KG1 (cell line): ENCODE data around the gene HEATR3.

Source experiments
- DNase-seq: peaks from one replicate; lab custom pipeline; 2025; lab: John Stamatoyannopoulos, UW

The HEATR3 gene

GRCh38 chr16:50065624-50066481 lies at the start of gene HEATR3:
HEATR3 (plus strand) TSS chr16:50065970; CDS start chr16:50066132, 162 bp downstream.
- DNase-seq = peak; percentile 90

GRCh38 chr16:50017553-50017952 lies 48.2 kb upstream of the HEATR3 start:
- no peak for DNase-seq

- DNase-seq = no peak
These were observed 44.2 kb upstream of the HEATR3 start for GRCh38 chr16:50021544-50021943.

- no peak for DNase-seq
These were observed 42.1 kb upstream of the HEATR3 start for GRCh38 chr16:50023641-50024040.

- no peak for DNase-seq
These were observed 41.6 kb upstream of the HEATR3 start for GRCh38 chr16:50024207-50024606.

- DNase-seq = peak; percentile 92
These were observed 40.9 kb upstream of the HEATR3 start, which contains the start of gene CNEP1R1 for GRCh38 chr16:50024684-50025536. CNEP1R1 (plus strand) TSS chr16:50025225; CDS start chr16:50025316, 91 bp downstream.

- DNase-seq = no peak
These were observed 40.2 kb upstream of the HEATR3 start for GRCh38 chr16:50025537-50025931.

- DNase-seq = no peak
These were observed 37.9 kb upstream of the HEATR3 start for GRCh38 chr16:50027829-50028228.

- DNase-seq = no peak
These were observed 30.2 kb upstream of the HEATR3 start for GRCh38 chr16:50035468-50035992.

GRCh38 chr16:50036426-50036825 lies 29.3 kb upstream of the HEATR3 start:
- DNase-seq = no peak

GRCh38 chr16:50037662-50038220 lies 28.0 kb upstream of the HEATR3 start:
- DNase-seq = no peak

GRCh38 chr16:50038286-50038685 lies 27.5 kb upstream of the HEATR3 start:
- DNase-seq = no peak

- no peak for DNase-seq
These were observed 26.8 kb upstream of the HEATR3 start for GRCh38 chr16:50038756-50039529.

- DNase-seq = no peak
These were observed 25.8 kb upstream of the HEATR3 start for GRCh38 chr16:50040018-50040417.

- DNase-seq = no peak
These were observed 25.1 kb upstream of the HEATR3 start for GRCh38 chr16:50040710-50041109.

GRCh38 chr16:50043358-50043757 lies 22.4 kb upstream of the HEATR3 start:
- DNase-seq = no peak

GRCh38 chr16:50045412-50045811 lies 20.4 kb upstream of the HEATR3 start:
- DNase-seq = no peak

GRCh38 chr16:50046853-50047252 lies 18.9 kb upstream of the HEATR3 start:
- DNase-seq = no peak

GRCh38 chr16:50047864-50048263 lies 17.9 kb upstream of the HEATR3 start:
- no peak for DNase-seq

GRCh38 chr16:50050802-50051201 lies 15.0 kb upstream of the HEATR3 start:
- no peak for DNase-seq

GRCh38 chr16:50056226-50056625 lies 9.5 kb upstream of the HEATR3 start:
- DNase-seq = no peak
